Calu3 (cell line): ENCODE results near the gene SHISA9. TPM values are rescaled to one million over a fixed set of nuclear protein-coding genes. Genes with fewer than 3 reads are reported as not detected.

ENCODE experiments used
- BruUV-seq: library from RNA; stranded (reverse); fragments of 400-500 nt; replicated peaks from 2 replicates; lab custom pipeline; 2021; lab: Mats Ljungman, UMichigan
- CTCF ChIA-PET: fragments of 300-600 bp; sonication (Branson Sonifier 250); formaldehyde crosslinking; loops from one replicate; lab custom pipeline; 2022; ENCODE audit warnings: antibody characterized with exemption; lab: Charles Lee
- DNase-seq: peaks from one replicate; pipeline ENCODE4 v3.0.0; 2022
- H3K27ac Mint-ChIP-seq: one replicate; pipeline ENCODE4 v1.8.0; 2022; ENCODE audit warnings: mixed read lengths; ENCODE audit not compliant: unreplicated experiment
- H3K27me3 Mint-ChIP-seq: one replicate; pipeline ENCODE4 v1.8.0; 2022; ENCODE audit warnings: mixed read lengths; ENCODE audit not compliant: unreplicated experiment
- H3K36me3 Mint-ChIP-seq: one replicate; pipeline ENCODE4 v1.8.0; 2022; ENCODE audit warnings: mild to moderate bottlenecking, moderate library complexity, mixed read lengths; ENCODE audit not compliant: insufficient read depth, unreplicated experiment
- H3K4me1 Mint-ChIP-seq: one replicate; pipeline ENCODE4 v1.8.0; 2022; ENCODE audit warnings: mild to moderate bottlenecking, low read depth, mixed read lengths; ENCODE audit not compliant: unreplicated experiment
- H3K4me3 Mint-ChIP-seq: one replicate; pipeline ENCODE4 v1.8.0; 2022; ENCODE audit warnings: mild to moderate bottlenecking, low read depth, moderate library complexity, mixed read lengths; ENCODE audit not compliant: unreplicated experiment
- H3K9me3 Mint-ChIP-seq: one replicate; pipeline ENCODE4 v1.8.0; 2022; ENCODE audit warnings: low read depth, mixed read lengths; ENCODE audit not compliant: unreplicated experiment
- CTCF ChIP-seq: fragments of 200-600 bp; IDR thresholded peaks from one replicate; pipeline ENCODE4 v1.8.0; 2022; ENCODE audit warnings: antibody characterized with exemption; ENCODE audit not compliant: unreplicated experiment
- intact Hi-C: fragments of 100-400 bp; cut with micrococcal nuclease; formaldehyde crosslinking; loops from one replicate; pipeline ENCODE4 v1.10.0; 2022; ENCODE audit not compliant: unreplicated experiment
- total RNA-seq: library from RNA; stranded (reverse); gene quantifications from 2 replicates; pipeline ENCODE4 v1.2.3, GENCODE V29; 2022

SHISA9 gene
- total RNA-seq, 1 experiment from 2014 or later, result not detected

GRCh38 chr16:13157082-13157481, 255.7 kb downstream of the SHISA9 start:
- no peaks in the 10 kb centered on the region for H3K27me3 Mint-ChIP-seq
- H3K27ac Mint-ChIP-seq, result no peak overlapping the region
- no peak for DNase-seq
- intact Hi-C loops, result no loop called here
- CTCF ChIA-PET, result interaction anchor here (0.5 to 0.6 kb wide), 2 partner anchors 10 to 21 kb away, joined by 3 to 4 read pairs; no protein-coding TSS in a partner anchor
- no peaks in the 10 kb centered on the region for H3K4me1 Mint-ChIP-seq
- TF ChIP-seq CTCF, result no peak
- BruUV-seq, result no TSS peak
- H3K9me3 Mint-ChIP-seq, result peaks cover 21% of the 10 kb centered on the region
- H3K36me3 Mint-ChIP-seq, result no peaks in the 10 kb centered on the region
- H3K4me3 Mint-ChIP-seq, result no peak overlapping the region

GRCh38 chr16:13158427-13158826, 257.0 kb downstream of the SHISA9 start:
- no peaks in the 10 kb centered on the region for H3K27me3 Mint-ChIP-seq
- intact Hi-C loops, result no loop called here
- no TSS peak for BruUV-seq

GRCh38 chr16:13165024-13165423, 263.6 kb downstream of the SHISA9 start:
- intact Hi-C loops, result no loop called here
- CTCF ChIA-PET, result no interaction called here
- H3K9me3 Mint-ChIP-seq, result peaks cover 25% of the 10 kb centered on the region
- no peak for TF ChIP-seq CTCF
- no peak overlapping the region for H3K4me3 Mint-ChIP-seq
- H3K27ac Mint-ChIP-seq, result no peak overlapping the region
- DNase-seq, result no peak
- H3K36me3 Mint-ChIP-seq, result no peaks in the 10 kb centered on the region
- H3K27me3 Mint-ChIP-seq, result no peaks in the 10 kb centered on the region
- H3K4me1 Mint-ChIP-seq, result no peaks in the 10 kb centered on the region
- no TSS peak for BruUV-seq

More at GRCh38 chr16:13158427-13158826, 257.0 kb downstream of the SHISA9 start:
- no peak overlapping the region for H3K4me3 Mint-ChIP-seq
- no peak for DNase-seq
- CTCF ChIA-PET, result no interaction called here
- H3K4me1 Mint-ChIP-seq, result no peaks in the 10 kb centered on the region
- no peak for TF ChIP-seq CTCF
- no peaks in the 10 kb centered on the region for H3K36me3 Mint-ChIP-seq
- H3K27ac Mint-ChIP-seq, result no peak overlapping the region
- peaks cover 15% of the 10 kb centered on the region for H3K9me3 Mint-ChIP-seq

- no peaks in the 10 kb centered on the region for H3K4me1 Mint-ChIP-seq
- intact Hi-C loops, result no loop called here
- H3K4me3 Mint-ChIP-seq, result no peak overlapping the region
- CTCF ChIA-PET, result no interaction called here
- H3K27me3 Mint-ChIP-seq, result no peaks in the 10 kb centered on the region
- no peaks in the 10 kb centered on the region for H3K36me3 Mint-ChIP-seq
- H3K9me3 Mint-ChIP-seq, result peaks cover 22% of the 10 kb centered on the region
- no peak for TF ChIP-seq CTCF
- no TSS peak for BruUV-seq
- DNase-seq, result no peak
- H3K27ac Mint-ChIP-seq, result no peak overlapping the region
Measured at GRCh38 chr16:13168091-13168572, 266.7 kb downstream of the SHISA9 start.
